PC-3 (cell line): ENCODE measurements around the gene MBD1. TPM values are rescaled to one million over a fixed set of nuclear protein-coding genes. Genes with fewer than 3 reads are reported as not detected.

ENCODE experiments used
- total RNA-seq: library from RNA; depleted of rRNA; stranded (reverse); fragments of >200 nt; gene quantifications from 2 replicates; pipeline ENCODE4 v1.2.3, GENCODE V29; 2014; rRNA removed

The MBD1 gene
- total RNA-seq, 1 experiment from 2014 or later, result 30.2 TPM

Other genes starting within 250 kb of the MBD1 start
- 10.4 and 10.7 TPM in 2 replicates for gene MYO5B, start 86.4 kb downstream of the MBD1 start, total RNA-seq
- not detected in 2 replicates for gene CFAP53, start 15.0 kb downstream of the MBD1 start, total RNA-seq
- gene CXXC1, start 6.2 kb upstream of the MBD1 start, total RNA-seq, result 25.4 and 38.2 TPM in 2 replicates
- gene SKA1, start 93.5 kb upstream of the MBD1 start, total RNA-seq, result 11.6 and 17.2 TPM in 2 replicates